ENCODE measurements around the gene S100A14. TPM values are rescaled to one million over a fixed set of nuclear protein-coding genes. Genes with fewer than 3 reads are reported as not detected.
"Not testable (repeated sequence)": the region's sequence is repeated elsewhere in the genome, so short reads cannot be mapped to it uniquely, and the experiment has no call there.

S100A14 gene
- total and polyA plus RNA-seq, 4 donors: 0.39 to 0.61 TPM; not detected in 2

DNA sequence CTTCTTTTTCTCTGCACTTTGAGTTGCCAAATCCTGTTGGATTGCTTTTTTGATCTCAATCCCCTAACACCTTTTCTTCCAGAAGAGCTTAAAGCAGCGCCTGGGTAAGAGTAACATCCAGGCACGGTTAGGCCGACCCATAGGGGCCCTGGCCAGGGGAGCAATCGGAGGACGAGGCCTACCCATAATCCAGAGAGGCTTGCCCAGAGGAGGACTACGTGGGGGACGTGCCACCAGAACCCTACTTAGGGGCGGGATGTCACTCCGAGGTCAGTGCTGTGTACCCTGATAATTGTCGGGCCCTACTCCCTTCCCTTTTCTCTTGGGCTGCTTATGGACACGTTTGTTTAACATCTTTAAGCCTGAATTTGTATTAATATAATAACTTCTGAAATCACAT is 26.0 kb upstream of the S100A14 start:
- 93% methylated on average over 9 of the region's 11 CpGs for WGBS (ENCODE audit: insufficient coverage)
- no peak for DNase-seq (ENCODE audit: low read depth in 4 of 6, low spot score in 6 of 6)
- H3K27ac ChIP-seq (ENCODE audit: low read depth, low read length): no peak overlapping the region
- no peak overlapping the region for H3K4me3 ChIP-seq (ENCODE audit: low read depth, low read length)
- H3K36me3 ChIP-seq (ENCODE audit: control insufficient read depth, insufficient read depth, low read length): peaks cover 69% of the 10 kb centered on the region
- no peaks in the 10 kb centered on the region for H3K27me3 ChIP-seq (ENCODE audit: control insufficient read depth, insufficient read depth, low read length)
- no peaks in the 10 kb centered on the region for H3K9me3 ChIP-seq (ENCODE audit: control insufficient read depth, insufficient read depth, low read length)
- peaks cover 4% of the 10 kb centered on the region for H3K4me1 ChIP-seq (ENCODE audit: control insufficient read depth, insufficient read depth, low read length)

DNA sequence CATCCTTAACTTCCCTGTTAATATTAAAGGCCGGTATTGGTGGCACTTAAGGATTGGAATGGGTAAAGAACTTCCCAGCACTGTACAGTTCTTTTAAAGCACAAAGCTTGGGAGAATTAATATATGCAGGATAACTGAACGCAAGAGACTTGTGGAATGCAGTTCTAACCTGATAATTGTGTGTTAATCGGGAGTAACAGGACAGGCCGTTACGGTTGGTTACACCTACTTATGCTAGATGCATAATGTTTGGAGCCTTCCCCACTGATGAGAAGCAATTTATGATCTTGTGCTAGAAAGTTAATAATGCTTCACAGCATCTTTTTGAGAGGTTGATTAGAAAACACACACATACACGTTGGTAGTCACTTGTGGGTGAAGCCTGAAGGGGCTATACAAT is 24.7 kb upstream of the S100A14 start:
- H3K4me1 ChIP-seq (ENCODE audit: control insufficient read depth, insufficient read depth, low read length): peaks cover 14% of the 10 kb centered on the region
- H3K4me3 ChIP-seq (ENCODE audit: low read depth, low read length): no peak overlapping the region
- 70% methylated on average over 4 of the region's 6 CpGs for WGBS (ENCODE audit: insufficient coverage)
- peaks cover 69% of the 10 kb centered on the region for H3K36me3 ChIP-seq (ENCODE audit: control insufficient read depth, insufficient read depth, low read length)
- no peaks in the 10 kb centered on the region for H3K27me3 ChIP-seq (ENCODE audit: control insufficient read depth, insufficient read depth, low read length)
- H3K27ac ChIP-seq (ENCODE audit: low read depth, low read length): no peak overlapping the region
- no peaks in the 10 kb centered on the region for H3K9me3 ChIP-seq (ENCODE audit: control insufficient read depth, insufficient read depth, low read length)
- DNase-seq (ENCODE audit: low read depth in 4 of 6, low spot score in 6 of 6): no peak

DNA sequence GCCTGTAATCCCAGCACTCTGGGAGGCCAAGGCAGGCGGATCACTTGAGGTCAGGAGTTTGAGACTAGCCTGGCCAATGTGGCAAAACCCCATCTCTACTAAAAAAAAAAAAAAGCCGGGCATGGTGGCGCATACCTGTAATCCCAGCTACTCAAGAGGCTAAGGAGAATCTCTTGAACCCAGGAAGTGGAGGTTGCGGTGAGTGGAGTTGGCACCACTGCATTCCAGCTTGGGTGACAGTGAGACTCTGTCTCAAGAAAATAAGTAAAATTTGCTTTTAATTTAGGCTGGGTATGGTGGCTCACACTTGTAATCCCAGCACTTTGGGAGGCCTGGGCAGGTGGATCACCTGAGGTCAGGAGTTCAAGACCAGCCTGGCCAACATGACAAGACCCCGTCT is 24.1 kb upstream of the S100A14 start:
- H3K27me3 ChIP-seq (ENCODE audit: control insufficient read depth, insufficient read depth, low read length); H3K27ac ChIP-seq (ENCODE audit: low read depth, low read length); H3K4me3 ChIP-seq (ENCODE audit: low read depth, low read length); H3K9me3 ChIP-seq (ENCODE audit: control insufficient read depth, insufficient read depth, low read length); DNase-seq (ENCODE audit: low read depth in 4 of 6, low spot score in 6 of 6): not testable (repeated sequence)
- WGBS (ENCODE audit: insufficient coverage): 100% methylated on average over 3 of the region's 5 CpGs
- Histone ChIP-seq H3K36me3 (ENCODE audit: control insufficient read depth, insufficient read depth, low read length) (peaks cover 70% of the 10 kb centered on the region), H3K4me1 (ENCODE audit: control insufficient read depth, insufficient read depth, low read length) (peaks cover 21% of the 10 kb centered on the region)

DNA sequence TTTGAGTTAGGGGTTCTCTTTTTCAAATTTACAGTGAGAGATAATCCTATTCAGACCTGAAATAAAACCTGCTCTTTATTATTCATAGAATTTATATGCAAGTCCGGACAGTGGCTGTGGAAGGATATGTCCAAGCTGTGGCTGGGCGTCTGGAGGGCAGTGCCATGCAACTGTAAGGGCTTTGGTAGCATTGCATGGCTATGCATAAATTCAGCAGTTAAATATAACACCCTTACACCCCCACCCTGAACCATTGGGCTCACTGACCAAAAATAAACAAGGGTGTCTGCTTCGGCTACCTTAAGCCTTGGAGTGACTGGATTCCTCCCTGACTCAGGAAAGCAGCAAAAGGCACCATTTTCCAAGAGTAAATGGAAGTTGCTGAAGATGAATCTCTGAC is 23.2 kb upstream of the S100A14 start:
- Histone ChIP-seq H3K36me3 (ENCODE audit: control insufficient read depth, insufficient read depth, low read length) (peaks cover 66% of the 10 kb centered on the region), H3K27ac (ENCODE audit: low read depth, low read length) (no peak overlapping the region), H3K4me1 (ENCODE audit: control insufficient read depth, insufficient read depth, low read length) (peaks cover 25% of the 10 kb centered on the region), H3K27me3 (ENCODE audit: control insufficient read depth, insufficient read depth, low read length) (no peaks in the 10 kb centered on the region), H3K9me3 (ENCODE audit: control insufficient read depth, insufficient read depth, low read length) (no peaks in the 10 kb centered on the region), H3K4me3 (ENCODE audit: low read depth, low read length) (no peak overlapping the region)
- DNase-seq (ENCODE audit: low read depth in 4 of 6, low spot score in 6 of 6): no peak
- no CpG with 5 or more reads among the region's 3 CpGs for WGBS (ENCODE audit: insufficient coverage)

DNA sequence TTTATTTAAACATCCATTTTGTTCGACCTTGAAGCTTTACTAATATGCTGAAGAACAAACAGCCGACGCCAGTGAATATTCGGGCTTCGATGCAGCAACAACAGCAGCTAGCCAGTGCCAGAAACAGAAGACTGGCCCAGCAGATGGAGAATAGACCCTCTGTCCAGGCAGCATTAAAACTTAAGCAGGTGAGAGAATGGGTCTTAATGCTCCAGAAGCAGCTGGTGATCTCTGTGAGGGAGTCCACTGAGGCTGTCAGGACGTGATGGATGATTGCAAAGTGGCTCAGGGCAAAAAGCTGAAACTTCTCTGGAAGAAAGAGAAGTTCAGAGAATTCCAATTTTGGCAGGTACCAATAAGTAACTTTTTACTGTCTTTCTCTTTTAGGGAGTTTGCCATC is 22.1 kb upstream of the S100A14 start:
- H3K9me3 ChIP-seq (ENCODE audit: control insufficient read depth, insufficient read depth, low read length): no peaks in the 10 kb centered on the region
- no peak overlapping the region for H3K4me3 ChIP-seq (ENCODE audit: low read depth, low read length)
- no peak overlapping the region for H3K27ac ChIP-seq (ENCODE audit: low read depth, low read length)
- H3K4me1 ChIP-seq (ENCODE audit: control insufficient read depth, insufficient read depth, low read length): peaks cover 30% of the 10 kb centered on the region
- DNase-seq (ENCODE audit: low read depth in 4 of 6, low spot score in 6 of 6): no peak
- H3K27me3 ChIP-seq (ENCODE audit: control insufficient read depth, insufficient read depth, low read length): no peaks in the 10 kb centered on the region
- 81% methylated on average over 5 of the region's 6 CpGs for WGBS (ENCODE audit: insufficient coverage)
- H3K36me3 ChIP-seq (ENCODE audit: control insufficient read depth, insufficient read depth, low read length): peaks cover 61% of the 10 kb centered on the region

DNA sequence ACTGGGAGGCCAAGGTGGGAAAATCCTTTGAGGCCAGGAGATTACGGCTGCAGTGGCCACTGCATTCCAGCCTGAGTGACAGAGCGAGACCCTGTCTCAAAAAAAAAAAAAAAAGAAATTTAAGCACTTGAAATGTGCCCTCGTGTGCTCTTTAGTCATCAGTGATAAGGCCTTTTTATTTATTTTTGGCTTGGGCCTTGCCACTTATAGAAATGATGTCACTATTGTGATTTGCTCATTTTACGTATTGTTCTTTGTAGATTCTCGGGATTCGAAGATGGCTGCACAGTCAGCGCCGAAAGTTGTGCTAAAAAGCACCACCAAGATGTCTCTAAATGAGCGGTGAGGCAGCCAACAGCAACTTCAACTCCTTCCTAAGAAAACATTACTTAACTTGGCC is 20.2 kb upstream of the S100A14 start:
- no peaks in the 10 kb centered on the region for H3K9me3 ChIP-seq (ENCODE audit: control insufficient read depth, insufficient read depth, low read length)
- H3K4me1 ChIP-seq (ENCODE audit: control insufficient read depth, insufficient read depth, low read length): peaks cover 33% of the 10 kb centered on the region
- no peak overlapping the region for H3K4me3 ChIP-seq (ENCODE audit: low read depth, low read length)
- no peak for DNase-seq (ENCODE audit: low read depth in 4 of 6, low spot score in 6 of 6)
- 100% methylated on average over 1 of the region's 9 CpGs for WGBS (ENCODE audit: insufficient coverage)
- peaks cover 50% of the 10 kb centered on the region for H3K36me3 ChIP-seq (ENCODE audit: control insufficient read depth, insufficient read depth, low read length)
- H3K27me3 ChIP-seq (ENCODE audit: control insufficient read depth, insufficient read depth, low read length): no peaks in the 10 kb centered on the region
- H3K27ac ChIP-seq (ENCODE audit: low read depth, low read length): no peak overlapping the region

DNA sequence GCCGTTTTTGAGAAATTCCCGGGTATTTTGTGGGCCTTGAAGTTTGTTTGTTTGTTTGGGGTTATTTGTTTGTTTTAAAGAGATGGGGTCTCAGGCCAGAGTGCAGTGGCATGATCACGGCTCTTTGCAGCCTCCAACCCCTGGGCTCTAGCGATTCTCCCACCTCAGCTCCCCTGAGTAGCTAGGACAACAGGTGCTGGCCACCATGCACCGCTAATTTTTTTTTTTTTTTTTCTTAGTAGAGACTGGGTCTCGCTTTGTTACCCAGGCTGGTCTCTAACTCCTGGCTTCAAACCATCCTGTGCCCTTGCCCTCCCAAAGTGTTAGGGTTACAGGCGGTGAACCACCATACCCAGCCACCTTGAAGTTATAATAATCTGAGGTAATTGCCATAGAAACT is 19.7 kb upstream of the S100A14 start:
- Histone ChIP-seq H3K27me3 (ENCODE audit: control insufficient read depth, insufficient read depth, low read length) (no peaks in the 10 kb centered on the region), H3K36me3 (ENCODE audit: control insufficient read depth, insufficient read depth, low read length) (peaks cover 50% of the 10 kb centered on the region), H3K4me3 (ENCODE audit: low read depth, low read length) (no peak overlapping the region), H3K4me1 (ENCODE audit: control insufficient read depth, insufficient read depth, low read length) (peaks cover 33% of the 10 kb centered on the region), H3K9me3 (ENCODE audit: control insufficient read depth, insufficient read depth, low read length) (no peaks in the 10 kb centered on the region), H3K27ac (ENCODE audit: low read depth, low read length) (no peak overlapping the region)
- WGBS (ENCODE audit: insufficient coverage): 100% methylated on average over 1 of the region's 7 CpGs
- no peak for DNase-seq (ENCODE audit: low read depth in 4 of 6, low spot score in 6 of 6)

DNA sequence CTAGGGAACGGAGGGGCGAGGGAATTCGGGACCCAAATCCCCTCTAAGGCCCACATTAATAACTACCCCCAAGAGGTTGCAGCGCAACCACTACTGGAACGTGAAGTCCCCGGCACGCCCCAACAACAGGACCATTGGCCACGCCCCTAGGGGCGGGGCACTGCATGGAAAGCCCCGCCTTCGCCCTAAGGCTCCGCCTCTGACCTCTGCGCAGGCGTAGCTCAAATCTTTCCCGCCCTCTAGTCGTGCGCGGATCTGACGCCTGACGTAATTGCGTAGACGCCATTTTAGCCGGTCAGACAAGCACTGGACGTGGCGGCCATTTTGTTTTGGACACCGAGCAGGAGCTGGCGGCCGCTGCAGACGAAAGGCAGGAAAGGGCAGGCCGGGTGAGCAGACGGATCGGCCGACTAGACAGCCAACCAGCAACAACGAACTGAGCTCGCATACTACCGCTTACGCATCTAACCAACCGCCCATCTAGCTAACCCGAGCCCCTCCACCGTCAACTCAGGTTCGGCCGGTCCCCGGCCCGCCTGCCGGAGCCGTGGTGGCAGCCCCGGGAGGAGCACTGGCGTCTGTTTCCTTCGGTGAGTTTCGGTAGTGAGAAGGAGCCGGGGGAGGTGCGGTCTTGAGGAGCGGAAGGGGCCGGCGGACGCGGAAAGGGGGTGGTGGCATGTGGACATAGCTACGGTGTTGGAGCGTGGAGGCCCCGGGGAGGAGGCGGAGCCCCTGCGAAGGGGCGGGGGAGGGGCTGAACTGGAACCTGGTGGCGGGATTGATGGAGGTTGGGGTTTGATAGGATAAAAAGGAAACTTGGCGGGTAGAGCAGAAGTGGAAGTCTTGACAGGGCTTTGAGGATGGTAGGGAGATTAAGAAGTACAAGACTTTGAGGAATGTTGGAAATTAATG is 17.9 kb upstream of the S100A14 start, which contains the start of gene CHTOP:
CHTOP (plus strand) TSS at position 313 of the 912 bp plus-strand sequence. CDS start 2,523 bp downstream, outside the sequence.
- Histone ChIP-seq H3K4me1 (ENCODE audit: control insufficient read depth, insufficient read depth, low read length) (peaks cover 40% of the 10 kb centered on the region), H3K36me3 (ENCODE audit: control insufficient read depth, insufficient read depth, low read length) (peaks cover 34% of the 10 kb centered on the region), H3K9me3 (ENCODE audit: control insufficient read depth, insufficient read depth, low read length) (no peaks in the 10 kb centered on the region), H3K4me3 (ENCODE audit: low read depth, low read length) (peak within 1 kb of the TSS; percentile 98), H3K27me3 (ENCODE audit: control insufficient read depth, insufficient read depth, low read length) (no peaks in the 10 kb centered on the region), H3K27ac (ENCODE audit: low read depth, low read length) (peak within 1 kb of the TSS; percentile 99)
- peak; percentile 95 to 100 (median 98) for DNase-seq (ENCODE audit: low read depth in 4 of 6, low spot score in 6 of 6)
- under 1% methylated on average over 65 of the region's 65 CpGs for WGBS (ENCODE audit: insufficient coverage)

DNA sequence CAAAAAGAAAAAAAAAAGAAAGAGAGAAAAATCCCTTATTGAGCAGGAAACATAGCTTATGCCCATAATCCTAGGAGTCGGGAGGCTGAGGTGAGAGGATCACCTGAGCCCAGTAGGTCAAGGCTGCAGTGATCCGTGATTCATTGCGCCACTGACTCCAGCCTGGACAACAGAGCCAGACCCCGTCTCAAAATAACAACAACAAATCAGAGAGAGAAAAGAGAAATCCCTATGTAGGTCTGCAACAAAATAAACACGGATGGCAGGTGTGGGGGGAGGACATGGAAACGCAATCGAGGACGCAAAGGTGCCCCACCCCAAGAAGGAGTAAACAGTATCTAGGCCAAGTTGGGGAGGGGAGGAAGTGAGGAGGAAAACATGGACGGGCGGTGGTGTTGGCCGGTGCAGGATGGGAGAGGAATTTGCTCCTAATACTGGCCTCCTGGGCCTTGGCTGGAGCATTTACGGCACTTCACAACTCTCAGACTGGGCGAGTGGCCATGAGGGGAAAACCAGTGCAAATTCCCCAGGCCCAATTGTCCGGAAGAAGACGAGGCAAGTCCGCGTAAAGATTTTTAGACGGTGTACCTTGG is 17.1 kb upstream of the S100A14 start:
- peak overlapping the region; percentile 99 for H3K27ac ChIP-seq (ENCODE audit: low read depth, low read length)
- H3K36me3 ChIP-seq (ENCODE audit: control insufficient read depth, insufficient read depth, low read length): peaks cover 26% of the 10 kb centered on the region
- no peaks in the 10 kb centered on the region for H3K9me3 ChIP-seq (ENCODE audit: control insufficient read depth, insufficient read depth, low read length)
- no peak for DNase-seq (ENCODE audit: low read depth in 4 of 6, low spot score in 6 of 6)
- 45% methylated on average over 12 of the region's 18 CpGs for WGBS (ENCODE audit: insufficient coverage)
- peak overlapping the region; percentile 98 for H3K4me3 ChIP-seq (ENCODE audit: low read depth, low read length)
- H3K4me1 ChIP-seq (ENCODE audit: control insufficient read depth, insufficient read depth, low read length): peaks cover 48% of the 10 kb centered on the region
- no peaks in the 10 kb centered on the region for H3K27me3 ChIP-seq (ENCODE audit: control insufficient read depth, insufficient read depth, low read length)

All from spinal cord (tissue), 10 donors.